Activated CD8-positive, alpha-beta memory T cell treated with anti-CD3 and anti-CD28 coated beads, Interleukin-2, amount 50 U/mL, for 4 hours (primary cell): ENCODE results near the gene ARHGEF5.
"Not testable (repeated sequence)": the region's sequence is repeated elsewhere in the genome, so short reads cannot be mapped to it uniquely, and the experiment has no call there.

Source experiments
- DNase-seq: peaks from one replicate; pipeline ENCODE4 v3.0.0-alpha.2; 2020

The ARHGEF5 gene

GRCh38 chr7:144384555-144385245, 29.5 kb downstream of the ARHGEF5 start:
- peak; percentile 26 for DNase-seq

DNA sequence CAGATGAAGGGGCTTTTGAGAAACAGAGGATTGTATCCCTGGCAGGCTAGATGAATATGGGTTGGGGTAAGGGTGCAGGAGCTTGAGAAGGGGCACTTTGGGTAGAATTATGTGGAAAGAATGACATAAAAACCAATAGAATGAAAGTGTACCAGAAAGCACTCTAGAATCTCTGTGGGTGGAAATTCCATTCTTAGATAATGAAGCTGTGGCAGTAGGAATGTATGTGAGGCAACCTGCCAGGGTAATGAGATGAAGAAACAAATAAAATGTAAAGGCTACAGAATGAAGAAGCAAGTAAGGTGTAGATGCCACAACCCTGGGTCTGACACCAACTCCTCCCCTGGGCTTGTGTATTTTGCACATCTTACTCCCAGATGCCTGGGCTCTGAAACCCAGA, 31.5 kb downstream of the ARHGEF5 start:
- DNase-seq: no peak

DNA sequence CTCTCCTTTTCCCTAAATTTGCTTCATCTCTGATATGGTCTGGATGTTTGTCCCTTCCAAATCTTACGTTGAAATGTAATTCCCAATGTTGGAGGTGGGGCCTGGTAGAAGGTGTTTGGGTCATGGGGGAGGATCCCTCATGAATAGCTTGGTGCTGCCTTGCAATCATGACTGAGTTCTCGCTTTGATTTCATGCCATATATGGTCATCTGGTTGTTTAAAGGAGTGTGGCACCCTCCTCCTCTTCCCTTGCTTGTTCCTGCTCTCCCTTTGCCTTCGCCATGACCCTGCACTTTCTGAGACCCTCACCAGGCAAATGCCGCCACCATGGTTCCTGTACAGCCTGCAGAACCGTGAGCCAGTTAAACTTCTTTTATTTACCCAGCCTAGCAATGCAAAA, 33.7 kb downstream of the ARHGEF5 start:
- DNase-seq: no peak

- DNase-seq: no peak
These were observed 35.3 kb downstream of the ARHGEF5 start for GRCh38 chr7:144390481-144390880.

GRCh38 chr7:144391014-144391413, 35.8 kb downstream of the ARHGEF5 start:
- no peak for DNase-seq

DNA sequence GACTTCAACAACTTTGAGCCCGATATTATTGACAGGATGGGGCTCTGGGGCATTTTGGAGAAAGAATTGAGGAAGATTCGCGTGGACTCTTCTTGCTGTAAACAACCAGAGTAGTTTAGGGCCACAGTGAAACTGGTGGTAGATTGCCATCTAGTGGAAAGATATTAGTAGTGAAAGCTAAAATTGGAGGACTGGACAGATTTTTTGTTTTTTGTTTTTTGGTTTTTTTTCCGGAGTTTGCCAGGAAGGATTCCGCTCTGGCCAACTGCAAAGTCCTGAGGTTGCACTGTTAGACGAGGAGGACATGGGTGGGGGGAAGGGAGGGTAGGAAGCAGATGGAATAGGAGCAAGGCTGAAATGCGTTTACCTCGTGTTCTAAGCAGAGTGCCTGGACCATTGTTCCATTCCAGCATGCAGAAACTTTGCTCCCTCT, 36.6 kb downstream of the ARHGEF5 start:
- no peak for DNase-seq

GRCh38 chr7:144397086-144397485, 41.9 kb downstream of the ARHGEF5 start:
- no peak for DNase-seq

- no peak for DNase-seq
These were observed 43.1 kb downstream of the ARHGEF5 start for GRCh38 chr7:144398291-144398690.

GRCh38 chr7:144398911-144399310, 43.7 kb downstream of the ARHGEF5 start:
- DNase-seq: no peak

DNA sequence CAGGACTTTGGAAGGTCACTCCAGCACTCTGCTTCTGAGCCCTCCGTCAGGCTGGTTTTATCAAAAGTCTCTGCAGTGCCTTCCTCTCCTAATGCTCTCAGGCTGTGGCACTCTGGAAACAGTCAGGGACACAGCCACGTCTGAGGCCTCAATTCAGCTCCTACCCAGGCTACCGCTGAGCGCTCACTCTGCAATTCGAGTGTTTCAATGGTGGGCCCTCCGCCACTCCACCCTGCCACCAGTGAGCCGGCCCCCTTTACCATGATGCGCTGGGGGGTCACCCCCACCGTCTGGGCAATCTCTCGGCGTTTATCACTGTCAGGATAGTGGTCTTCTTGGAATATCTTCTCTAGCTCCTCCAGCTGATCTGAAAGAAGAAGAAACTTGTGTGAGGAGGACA, 44.7 kb downstream of the ARHGEF5 start:
- DNase-seq: no peak

- DNase-seq: no peak
These were observed 46.3 kb downstream of the ARHGEF5 start for GRCh38 chr7:144401490-144401889.

DNA sequence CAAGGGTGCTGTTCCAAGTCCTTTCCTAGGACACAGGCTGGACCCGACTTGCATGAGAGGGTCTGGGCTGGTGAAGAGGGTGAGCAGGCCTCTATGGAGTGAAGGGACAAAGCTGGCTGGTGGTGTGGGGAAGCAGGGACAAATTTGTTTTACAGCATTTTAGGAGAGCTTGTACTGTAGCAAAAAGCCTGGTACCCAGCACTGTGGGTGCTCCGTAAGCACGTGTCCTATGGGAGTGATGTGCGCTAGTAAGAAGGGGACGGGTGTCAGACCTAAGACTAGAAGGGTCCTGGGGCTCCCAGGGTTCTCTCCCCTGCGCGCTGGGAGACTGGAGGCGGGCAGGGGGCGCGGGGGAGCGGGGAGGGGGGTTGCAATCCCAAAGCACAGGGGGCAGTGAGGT, 47.9 kb downstream of the ARHGEF5 start:
- DNase-seq: no peak

DNA sequence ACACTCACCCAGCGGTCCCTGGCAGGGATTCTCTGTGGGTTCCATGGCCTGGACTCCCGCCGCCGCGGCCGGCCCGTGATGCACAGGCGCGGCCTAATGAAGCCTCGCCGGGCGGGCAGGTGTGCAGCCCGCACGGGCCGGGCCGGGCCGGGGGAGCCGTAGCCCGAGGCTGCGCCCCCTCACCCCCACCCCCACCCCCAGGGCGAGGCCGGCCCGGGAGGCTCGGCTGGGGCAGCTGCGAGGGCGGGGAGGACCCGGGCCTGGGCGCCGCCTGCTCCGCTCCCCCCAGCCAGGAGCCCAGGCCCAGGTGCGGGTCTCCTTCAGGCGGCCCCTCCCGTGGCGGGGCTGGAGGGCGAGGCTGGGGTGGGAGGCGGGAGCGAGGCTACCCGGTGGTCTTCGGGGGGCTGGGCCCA, 48.5 kb downstream of the ARHGEF5 start, which contains the start of gene NOBOX:
TSS of gene NOBOX (minus strand) at position 45 of the 413 bp plus-strand sequence.
- DNase-seq: no peak

GRCh38 chr7:144404946-144405345, 49.7 kb downstream of the ARHGEF5 start:
- no peak for DNase-seq

GRCh38 chr7:144407266-144407931, 52.2 kb downstream of the ARHGEF5 start:
- no peak for DNase-seq

- no peak for DNase-seq
These were observed 52.9 kb downstream of the ARHGEF5 start for GRCh38 chr7:144408121-144408520.

DNA sequence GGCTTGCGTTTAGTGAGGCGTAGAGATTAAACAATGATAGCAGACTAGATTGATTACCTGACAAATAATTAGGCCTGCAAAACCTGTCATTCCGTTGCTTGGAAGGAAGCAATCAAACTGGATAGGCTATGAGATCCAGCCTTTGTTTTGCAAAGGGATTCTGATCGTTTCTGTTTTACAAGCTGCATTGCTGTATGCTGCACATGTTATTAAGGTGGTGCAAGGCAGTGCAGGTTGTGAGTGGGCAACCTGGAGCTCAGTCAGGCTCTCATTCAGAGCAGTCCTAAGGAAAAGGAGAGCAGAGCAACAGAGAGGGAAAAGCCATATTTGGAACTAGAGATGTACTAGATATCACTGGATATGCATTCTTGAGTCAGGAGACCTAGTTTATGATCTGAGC, 55.2 kb downstream of the ARHGEF5 start:
- DNase-seq: no peak

DNA sequence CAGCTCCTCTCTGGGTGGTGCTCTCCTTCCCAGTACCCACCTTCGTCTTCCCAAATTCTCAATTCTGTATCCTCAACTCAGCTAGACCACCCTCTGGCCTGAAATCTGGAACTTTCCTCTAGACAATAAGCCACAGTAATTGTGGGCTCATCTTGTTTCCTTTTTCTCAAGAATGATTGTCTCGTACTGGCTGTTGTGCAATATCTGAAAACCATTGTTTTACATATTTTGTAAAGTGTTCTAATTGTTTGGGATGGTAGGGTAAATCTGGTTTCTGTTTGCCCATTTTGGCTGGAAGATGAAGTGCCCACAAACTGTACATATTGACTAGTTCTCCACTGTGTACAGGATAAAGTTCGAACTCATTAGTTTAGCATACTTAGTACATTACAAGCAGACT, 59.6 kb downstream of the ARHGEF5 start:
- DNase-seq: no peak

DNA sequence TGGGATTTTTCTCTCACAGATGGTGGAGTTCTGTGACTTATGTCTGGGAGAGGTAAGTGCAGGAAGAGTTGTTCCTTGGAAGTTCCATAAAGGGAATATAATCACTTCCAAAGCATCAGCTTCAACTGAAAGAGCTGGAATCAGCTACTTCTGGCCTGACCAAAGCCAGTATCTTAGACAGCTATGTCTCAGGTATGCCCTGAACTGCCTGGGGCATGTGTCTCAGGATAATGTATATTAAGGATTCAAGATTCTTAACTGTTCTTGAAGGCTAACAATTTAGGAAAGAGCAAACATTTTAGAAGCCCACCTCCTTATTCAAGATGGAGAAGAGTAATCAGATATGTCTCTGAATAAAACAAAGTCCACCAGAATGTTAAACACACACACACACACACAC, 60.7 kb downstream of the ARHGEF5 start:
- no peak for DNase-seq

GRCh38 chr7:144416341-144416740, 61.1 kb downstream of the ARHGEF5 start:
- DNase-seq: no peak

- not testable (repeated sequence) for DNase-seq
These were observed 63.7 kb downstream of the ARHGEF5 start for GRCh38 chr7:144418931-144419330.

GRCh38 chr7:144427539-144427938, 72.3 kb downstream of the ARHGEF5 start:
- DNase-seq: not testable (repeated sequence)

DNA sequence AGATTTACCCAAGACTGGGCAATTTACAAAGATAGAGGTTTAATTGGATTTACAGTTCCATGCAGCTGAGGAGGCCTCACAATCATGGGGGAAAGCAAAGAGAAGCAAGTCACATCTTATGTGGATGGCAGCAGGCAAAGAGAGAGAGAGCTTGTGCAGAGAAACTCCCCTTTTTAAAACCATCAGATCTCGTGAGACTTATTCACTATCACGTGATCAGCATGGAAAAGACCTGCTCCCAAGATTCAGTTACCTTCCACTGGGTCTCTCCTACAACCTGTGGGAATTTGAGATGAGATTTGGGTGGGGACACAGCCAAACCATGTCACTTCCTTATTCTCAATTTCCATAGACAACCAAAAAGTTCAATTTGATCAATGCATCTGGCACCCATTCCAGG, 73.2 kb downstream of the ARHGEF5 start:
- DNase-seq: no peak
